ENCODE measurements around the gene CTNNA3.
"Not testable (repeated sequence)": the region's sequence is repeated elsewhere in the genome, so short reads cannot be mapped to it uniquely, and the experiment has no call there.

The CTNNA3 gene

GRCh38 chr10:66353822-66354221 lies 1342.2 kb downstream of the CTNNA3 start:
- not testable (repeated sequence) for H3K4me3 ChIP-seq (ENCODE audit: low read length); H3K27me3 ChIP-seq (ENCODE audit: control insufficient read depth, insufficient read depth, low read length); H3K4me2 ChIP-seq (ENCODE audit: low read length); H3K9ac ChIP-seq (ENCODE audit: low read depth, low read length); H3K36me3 ChIP-seq (ENCODE audit: insufficient read depth, low read length); H3K9me3 ChIP-seq (replicated peaks; ENCODE audit: low read length)
- H3K4me1 ChIP-seq (ENCODE audit: control insufficient read depth, insufficient read depth, low read length) = peaks cover 24% of the 10 kb centered on the region

DNA sequence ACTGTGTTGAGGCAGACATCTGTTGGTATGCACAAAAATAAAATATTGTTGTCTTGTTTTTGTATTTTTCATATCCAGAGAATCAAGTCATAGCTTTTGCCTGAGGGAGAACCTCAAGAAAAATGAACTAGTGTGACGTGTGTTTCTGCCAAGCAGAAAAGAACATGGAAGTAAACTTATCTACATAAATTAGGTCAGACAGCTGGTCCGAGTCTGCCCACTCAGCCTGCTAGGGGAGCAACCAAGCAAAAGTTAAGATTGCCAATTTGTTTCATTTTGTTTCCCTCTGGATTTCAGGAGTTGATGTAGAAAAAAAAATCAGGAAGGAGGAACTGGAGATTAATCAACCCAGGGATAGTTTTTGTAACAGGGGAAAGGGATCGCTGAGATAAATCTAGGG lies 1342.6 kb downstream of the CTNNA3 start:
- Histone ChIP-seq H3K36me3 (ENCODE audit: insufficient read depth, low read length) (no peaks in the 10 kb centered on the region), H3K4me2 (ENCODE audit: low read length) (no peak overlapping the region), H3K9ac (ENCODE audit: low read depth, low read length) (no peak overlapping the region), H3K4me1 (ENCODE audit: control insufficient read depth, insufficient read depth, low read length) (peaks cover 28% of the 10 kb centered on the region), H3K27me3 (ENCODE audit: control insufficient read depth, insufficient read depth, low read length) (no peaks in the 10 kb centered on the region), H3K9me3 (replicated peaks; ENCODE audit: low read length) (no peaks in the 10 kb centered on the region), H3K4me3 (ENCODE audit: low read length) (no peak overlapping the region)

GRCh38 chr10:66350622-66351399 lies 1345.2 kb downstream of the CTNNA3 start:
- H3K4me3 ChIP-seq (ENCODE audit: low read length) = no peak overlapping the region
- H3K9me3 ChIP-seq (replicated peaks; ENCODE audit: low read length) = no peaks in the 10 kb centered on the region
- no peaks in the 10 kb centered on the region for H3K27me3 ChIP-seq (ENCODE audit: control insufficient read depth, insufficient read depth, low read length)
- peaks cover 28% of the 10 kb centered on the region for H3K4me1 ChIP-seq (ENCODE audit: control insufficient read depth, insufficient read depth, low read length)
- H3K4me2 ChIP-seq (ENCODE audit: low read length) = no peak overlapping the region
- no peak overlapping the region for H3K9ac ChIP-seq (ENCODE audit: low read depth, low read length)
- no peaks in the 10 kb centered on the region for H3K36me3 ChIP-seq (ENCODE audit: insufficient read depth, low read length)

GRCh38 chr10:66349726-66350125 lies 1346.3 kb downstream of the CTNNA3 start:
- peak overlapping the region; percentile 19 for H3K4me2 ChIP-seq (ENCODE audit: low read length)
- H3K4me1 ChIP-seq (ENCODE audit: control insufficient read depth, insufficient read depth, low read length) = peaks cover 28% of the 10 kb centered on the region
- no peak overlapping the region for H3K9ac ChIP-seq (ENCODE audit: low read depth, low read length)
- no peaks in the 10 kb centered on the region for H3K27me3 ChIP-seq (ENCODE audit: control insufficient read depth, insufficient read depth, low read length)
- no peak overlapping the region for H3K4me3 ChIP-seq (ENCODE audit: low read length)
- no peaks in the 10 kb centered on the region for H3K9me3 ChIP-seq (replicated peaks; ENCODE audit: low read length)
- H3K36me3 ChIP-seq (ENCODE audit: insufficient read depth, low read length) = no peaks in the 10 kb centered on the region

DNA sequence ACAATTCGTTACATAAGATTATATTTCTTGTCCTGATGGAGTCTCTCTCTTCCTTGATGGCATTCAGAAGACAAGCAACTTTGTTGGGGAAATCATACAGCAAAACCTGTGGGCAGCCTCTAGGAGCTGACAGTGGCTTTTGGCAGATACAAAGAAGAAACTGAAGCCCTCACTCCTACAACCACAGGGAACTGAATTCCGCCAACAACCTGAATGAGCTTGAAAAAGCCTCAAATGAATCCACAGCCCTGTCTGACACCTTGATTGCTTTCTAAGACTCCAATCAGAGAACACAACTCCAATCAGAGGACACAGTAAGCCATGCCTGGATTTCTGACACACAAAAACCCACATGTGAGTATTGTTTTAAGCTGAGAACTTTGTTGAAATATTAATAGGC lies 1346.9 kb downstream of the CTNNA3 start:
- Histone ChIP-seq H3K9me3 (replicated peaks; ENCODE audit: low read length) (no peaks in the 10 kb centered on the region), H3K4me3 (ENCODE audit: low read length) (no peak overlapping the region), H3K4me1 (ENCODE audit: control insufficient read depth, insufficient read depth, low read length) (peaks cover 28% of the 10 kb centered on the region), H3K9ac (ENCODE audit: low read depth, low read length) (no peak overlapping the region), H3K4me2 (ENCODE audit: low read length) (peak overlapping the region; percentile 15), H3K27me3 (ENCODE audit: control insufficient read depth, insufficient read depth, low read length) (no peaks in the 10 kb centered on the region), H3K36me3 (ENCODE audit: insufficient read depth, low read length) (no peaks in the 10 kb centered on the region)

DNA sequence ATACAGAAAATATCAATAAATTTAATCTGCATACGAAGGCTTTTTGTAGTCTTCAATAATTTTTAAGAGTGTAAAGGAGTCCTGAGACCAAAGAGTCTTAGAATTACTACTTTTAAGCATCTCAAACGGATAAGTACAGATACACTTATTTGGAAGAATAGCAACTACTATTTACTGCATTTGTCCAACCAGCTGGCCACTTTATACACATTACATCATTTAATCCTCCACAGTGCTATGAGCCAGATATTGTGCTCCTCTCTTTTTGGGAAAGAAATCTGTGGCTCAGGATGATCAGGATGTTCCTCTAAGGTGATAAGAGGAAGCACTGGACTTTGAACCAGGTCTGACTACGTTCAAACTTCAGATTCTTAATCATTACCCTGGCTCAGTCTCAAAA lies 1358.8 kb downstream of the CTNNA3 start:
- H3K36me3 ChIP-seq (ENCODE audit: insufficient read depth, low read length) = no peaks in the 10 kb centered on the region
- no peaks in the 10 kb centered on the region for H3K4me1 ChIP-seq (ENCODE audit: control insufficient read depth, insufficient read depth, low read length)
- no peak overlapping the region for H3K9ac ChIP-seq (ENCODE audit: low read depth, low read length)
- H3K27me3 ChIP-seq (ENCODE audit: control insufficient read depth, insufficient read depth, low read length) = no peaks in the 10 kb centered on the region
- H3K4me2 ChIP-seq (ENCODE audit: low read length) = no peak overlapping the region
- no peak overlapping the region for H3K4me3 ChIP-seq (ENCODE audit: low read length)
- no peaks in the 10 kb centered on the region for H3K9me3 ChIP-seq (replicated peaks; ENCODE audit: low read length)

DNA sequence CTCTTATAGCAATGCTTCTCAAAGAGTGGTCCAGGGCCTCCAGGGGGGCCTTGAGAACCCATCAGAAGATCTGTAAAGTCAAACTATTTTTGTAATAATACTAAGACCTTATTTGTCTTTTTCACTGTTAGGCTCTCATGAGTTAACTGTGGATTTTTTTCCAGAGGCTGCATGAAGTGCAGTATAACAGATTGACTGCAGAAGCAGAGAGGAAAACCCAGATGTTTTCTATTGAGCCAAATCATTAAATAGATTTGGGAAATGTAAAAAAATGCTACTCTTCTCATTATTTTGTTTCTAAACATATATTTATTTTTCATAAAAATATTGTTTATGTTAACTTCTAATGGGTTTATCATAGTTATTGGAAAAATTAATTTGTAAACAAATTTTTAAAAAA lies 1359.2 kb downstream of the CTNNA3 start:
- no peaks in the 10 kb centered on the region for H3K9me3 ChIP-seq (replicated peaks; ENCODE audit: low read length)

DNA sequence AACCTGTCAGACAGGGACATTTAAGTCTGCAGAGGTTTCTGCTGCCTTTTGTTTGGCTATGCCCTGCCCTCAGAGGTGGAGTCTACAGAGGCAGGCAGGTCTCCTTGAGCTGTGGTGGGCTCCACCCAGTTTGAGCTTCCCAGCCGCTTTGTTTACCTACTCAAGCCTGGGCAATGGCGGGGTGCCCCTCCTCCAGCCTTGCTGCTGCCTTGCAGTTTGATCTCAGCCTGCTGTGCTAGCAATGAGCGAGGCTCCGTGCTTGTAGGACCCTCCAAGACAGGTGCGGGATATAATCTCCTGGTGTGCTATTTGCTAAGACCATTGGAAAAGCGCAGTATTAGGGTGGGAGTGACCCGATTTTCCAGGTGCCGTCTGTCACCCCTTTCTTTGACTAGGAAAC lies 1360.2 kb downstream of the CTNNA3 start:
- not testable (repeated sequence) for H3K4me1 ChIP-seq (ENCODE audit: control insufficient read depth, insufficient read depth, low read length); H3K27me3 ChIP-seq (ENCODE audit: control insufficient read depth, insufficient read depth, low read length); H3K4me3 ChIP-seq (ENCODE audit: low read length); H3K9me3 ChIP-seq (replicated peaks; ENCODE audit: low read length); H3K36me3 ChIP-seq (ENCODE audit: insufficient read depth, low read length); H3K4me2 ChIP-seq (ENCODE audit: low read length); H3K9ac ChIP-seq (ENCODE audit: low read depth, low read length)

More for the DNA sequence above, 1359.2 kb downstream of the CTNNA3 start:
- H3K36me3 ChIP-seq (ENCODE audit: insufficient read depth, low read length) = no peaks in the 10 kb centered on the region
- H3K4me1 ChIP-seq (ENCODE audit: control insufficient read depth, insufficient read depth, low read length) = no peaks in the 10 kb centered on the region
- no peak overlapping the region for H3K4me3 ChIP-seq (ENCODE audit: low read length)
- H3K4me2 ChIP-seq (ENCODE audit: low read length) = no peak overlapping the region
- H3K27me3 ChIP-seq (ENCODE audit: control insufficient read depth, insufficient read depth, low read length) = no peaks in the 10 kb centered on the region
- no peak overlapping the region for H3K9ac ChIP-seq (ENCODE audit: low read depth, low read length)

- H3K4me1 ChIP-seq (ENCODE audit: control insufficient read depth, insufficient read depth, low read length) = no peaks in the 10 kb centered on the region
- no peak overlapping the region for H3K4me2 ChIP-seq (ENCODE audit: low read length)
- no peaks in the 10 kb centered on the region for H3K36me3 ChIP-seq (ENCODE audit: insufficient read depth, low read length)
- H3K27me3 ChIP-seq (ENCODE audit: control insufficient read depth, insufficient read depth, low read length) = no peaks in the 10 kb centered on the region
- no peak overlapping the region for H3K4me3 ChIP-seq (ENCODE audit: low read length)
- no peaks in the 10 kb centered on the region for H3K9me3 ChIP-seq (replicated peaks; ENCODE audit: low read length)
- no peak overlapping the region for H3K9ac ChIP-seq (ENCODE audit: low read depth, low read length)
Measured at GRCh38 chr10:66329147-66329546, 1366.8 kb downstream of the CTNNA3 start.

GRCh38 chr10:66326876-66327275 lies 1369.1 kb downstream of the CTNNA3 start:
- Histone ChIP-seq H3K4me3 (ENCODE audit: low read length) (no peak overlapping the region), H3K9ac (ENCODE audit: low read depth, low read length) (no peak overlapping the region), H3K9me3 (replicated peaks; ENCODE audit: low read length) (no peaks in the 10 kb centered on the region)

DNA sequence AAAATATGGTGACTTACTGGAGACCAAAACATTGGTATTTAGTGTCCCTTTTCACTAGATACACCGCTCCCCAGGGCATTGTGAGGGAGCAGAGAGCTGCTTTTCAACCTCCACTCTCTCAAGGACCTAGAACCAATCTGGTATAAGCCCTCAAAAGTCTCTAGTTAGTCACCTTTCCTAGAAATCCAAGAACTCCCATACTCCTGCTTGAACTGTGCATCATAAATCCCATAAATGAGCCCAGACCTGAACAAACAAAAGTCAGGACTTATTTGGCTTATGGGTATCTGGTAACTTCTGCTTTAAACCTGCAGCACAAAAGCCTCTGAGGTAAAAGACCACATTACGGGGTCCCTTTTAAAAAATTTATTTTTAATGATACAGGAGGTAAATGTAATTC lies 1373.2 kb downstream of the CTNNA3 start:
- no peak overlapping the region for H3K4me2 ChIP-seq (ENCODE audit: low read length)
- no peaks in the 10 kb centered on the region for H3K36me3 ChIP-seq (ENCODE audit: insufficient read depth, low read length)
- no peak overlapping the region for H3K4me3 ChIP-seq (ENCODE audit: low read length)
- peaks cover 12% of the 10 kb centered on the region for H3K4me1 ChIP-seq (ENCODE audit: control insufficient read depth, insufficient read depth, low read length)
- H3K9ac ChIP-seq (ENCODE audit: low read depth, low read length) = no peak overlapping the region
- no peaks in the 10 kb centered on the region for H3K27me3 ChIP-seq (ENCODE audit: control insufficient read depth, insufficient read depth, low read length)
- H3K9me3 ChIP-seq (replicated peaks; ENCODE audit: low read length) = no peaks in the 10 kb centered on the region

More at GRCh38 chr10:66326876-66327275, 1369.1 kb downstream of the CTNNA3 start:
- no peak overlapping the region for H3K4me2 ChIP-seq (ENCODE audit: low read length)
- no peaks in the 10 kb centered on the region for H3K36me3 ChIP-seq (ENCODE audit: insufficient read depth, low read length)
- peaks cover 8% of the 10 kb centered on the region for H3K4me1 ChIP-seq (ENCODE audit: control insufficient read depth, insufficient read depth, low read length)
- H3K27me3 ChIP-seq (ENCODE audit: control insufficient read depth, insufficient read depth, low read length) = no peaks in the 10 kb centered on the region

Measured in skeletal muscle satellite cell (primary cell).